CD8-positive, alpha-beta memory T cell (primary cell): Measurements from ENCODE around the gene ATAD3A. TPM values are rescaled to one million over a fixed set of nuclear protein-coding genes. Genes with fewer than 3 reads are reported as not detected.

ENCODE experiments used
- CTCF ChIA-PET: fragments of 350-600 bp; sonication (Branson Sonifier 250); formaldehyde crosslinking; loops from one replicate; lab custom pipeline; 2021; ENCODE audit warnings: antibody characterized with exemption; lab: Charles Lee
- POLR2A ChIA-PET: fragments of 350-600 bp; sonication (Branson Sonifier 250); formaldehyde crosslinking; loops from one replicate; lab custom pipeline; 2021; ENCODE audit warnings: antibody characterized with exemption; lab: Charles Lee
- DNase-seq, 5 donors: peaks; one replicate each; pipeline versions ENCODE4 v3.0.0 to v3.0.0-alpha.2; 2020 to 2022; ENCODE audit warnings: mixed read lengths in 1 of 5
- H3K27ac ChIP-seq: one replicate; pipeline ENCODE4 v1.7.0; 2013; ENCODE audit warnings: low read depth, mild to moderate bottlenecking, low read length, moderate library complexity
- H3K27me3 ChIP-seq: 2 replicates; pipeline ENCODE4 v1.7.0; 2013; ENCODE audit warnings: low read length, mild to moderate bottlenecking; ENCODE audit not compliant: insufficient read depth, poor library complexity, severe bottlenecking
- H3K36me3 ChIP-seq: 2 replicates; pipeline ENCODE4 v1.7.0; 2013; ENCODE audit warnings: mild to moderate bottlenecking, low read length, moderate library complexity; ENCODE audit not compliant: insufficient read depth
- H3K4me1 ChIP-seq: 2 replicates; pipeline ENCODE4 v1.7.0; 2013; ENCODE audit warnings: mild to moderate bottlenecking, low read length, moderate library complexity; ENCODE audit not compliant: insufficient read depth
- H3K4me3 ChIP-seq: 2 replicates; pipeline ENCODE4 v1.7.0; 2013; ENCODE audit warnings: mild to moderate bottlenecking, low read length
- H3K9me3 ChIP-seq: 2 replicates; pipeline ENCODE4 v1.7.0; 2013; ENCODE audit warnings: mild to moderate bottlenecking, low read length
- H3K27ac Mint-ChIP-seq, 8 donors: one replicate each; pipeline ENCODE4 v1.8.0; 2020 to 2021; ENCODE audit warnings: mixed read lengths in 8 of 8, mild to moderate bottlenecking in 6 of 8, inconsistent platforms in 3 of 8, moderate library complexity in 3 of 8
- H3K27me3 Mint-ChIP-seq, 2 donors: one replicate each; pipeline ENCODE4 v1.8.0; 2020 to 2021; ENCODE audit warnings: mixed read lengths in 2 of 2, mild to moderate bottlenecking in 1 of 2, moderate library complexity in 1 of 2
- H3K36me3 Mint-ChIP-seq, 3 donors: one replicate each; pipeline ENCODE4 v1.8.0; 2020 to 2021; ENCODE audit warnings: mixed read lengths in 3 of 3, inconsistent platforms in 1 of 3, mild to moderate bottlenecking in 1 of 3
- H3K4me1 Mint-ChIP-seq, 3 donors: one replicate each; pipeline ENCODE4 v1.8.0; 2020 to 2021; ENCODE audit warnings: mixed read lengths in 3 of 3, inconsistent platforms in 1 of 3, mild to moderate bottlenecking in 1 of 3
- H3K4me3 Mint-ChIP-seq, 7 donors: one replicate each; pipeline ENCODE4 v1.8.0; 2020 to 2021; ENCODE audit warnings: mixed read lengths in 7 of 7, mild to moderate bottlenecking in 6 of 7, moderate library complexity in 4 of 7, inconsistent platforms in 2 of 7
- H3K9me3 Mint-ChIP-seq, 5 donors: one replicate each; pipeline ENCODE4 v1.8.0; 2020 to 2022; ENCODE audit warnings: mixed read lengths in 5 of 5, mild to moderate bottlenecking in 3 of 5, moderate library complexity in 2 of 5, inconsistent platforms in 1 of 5
- polyA plus RNA-seq: library from polyadenylated mRNA; unstranded; fragments of 300-500 nt; fragmentation: Illumina TruSeq; gene quantifications from one replicate; pipeline ENCODE4 v1.2.3, GENCODE V29; 2021
- total RNA-seq, 2 experiments: library from RNA; stranded (reverse); gene quantifications; one replicate each; pipeline ENCODE4 v1.2.3, GENCODE V29; 2021

The ATAD3A gene
- total and polyA plus RNA-seq, 3 experiments from 2014 or later: 16.0 to 98.7 (median 97.4) TPM

DNA sequence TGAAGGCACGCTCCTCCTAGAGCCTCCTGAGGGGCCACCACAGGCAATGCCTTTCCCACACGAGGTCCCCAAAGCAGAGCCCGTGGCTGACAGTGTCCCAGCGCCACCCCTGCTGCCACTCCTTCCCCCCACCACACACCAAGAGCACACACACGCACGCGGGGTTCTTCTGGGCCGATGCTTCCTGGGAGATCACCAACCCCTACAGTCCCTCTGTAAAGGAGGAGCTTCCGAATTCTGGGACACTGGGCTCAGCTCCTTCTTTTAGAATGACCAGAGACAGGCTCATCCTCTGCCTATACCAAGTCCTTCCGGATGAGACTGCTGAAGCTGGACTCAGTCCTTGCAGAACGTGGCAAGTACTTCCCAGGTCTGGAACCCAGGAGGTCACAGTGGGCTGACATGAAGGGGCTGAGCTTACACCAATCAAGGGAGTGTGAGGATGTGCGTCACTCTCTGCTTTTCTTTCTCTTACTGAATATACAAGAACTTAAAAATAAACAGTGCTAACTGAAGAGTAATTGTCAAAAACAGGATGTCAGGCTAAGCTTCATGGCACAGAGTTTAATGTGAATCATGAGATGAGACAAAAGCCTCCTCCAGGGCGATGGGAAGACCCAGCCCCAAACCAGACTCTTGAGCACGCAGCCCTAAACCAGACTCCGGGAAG, 50.0 kb downstream of the ATAD3A start:
- Mint-ChIP-seq H3K4me1 (peaks cover 17 to 22% (median 18%) of the 10 kb centered on the region in 3 donors), H3K36me3 (peaks cover 6 to 57% (median 18%) of the 10 kb centered on the region in 3 donors), H3K27me3 (no peaks in the 10 kb centered on the region), H3K9me3 (no peaks in the 10 kb centered on the region), H3K27ac (peak overlapping the region in 2 of 8 donors; percentile 50 to 73), H3K4me3 (peak overlapping the region in 2 of 7 donors; percentile 11 to 65)
- no peak overlapping the region for H3K4me3 ChIP-seq
- H3K4me1 ChIP-seq: peaks cover 3% of the 10 kb centered on the region
- no peaks in the 10 kb centered on the region for H3K27me3 ChIP-seq
- H3K9me3 ChIP-seq: no peaks in the 10 kb centered on the region
- DNase-seq: no peak
- H3K27ac ChIP-seq: no peak overlapping the region
- ChIA-PET POLR2A (no interaction called here), CTCF (no interaction called here)
- H3K36me3 ChIP-seq: peaks cover 36% of the 10 kb centered on the region

DNA sequence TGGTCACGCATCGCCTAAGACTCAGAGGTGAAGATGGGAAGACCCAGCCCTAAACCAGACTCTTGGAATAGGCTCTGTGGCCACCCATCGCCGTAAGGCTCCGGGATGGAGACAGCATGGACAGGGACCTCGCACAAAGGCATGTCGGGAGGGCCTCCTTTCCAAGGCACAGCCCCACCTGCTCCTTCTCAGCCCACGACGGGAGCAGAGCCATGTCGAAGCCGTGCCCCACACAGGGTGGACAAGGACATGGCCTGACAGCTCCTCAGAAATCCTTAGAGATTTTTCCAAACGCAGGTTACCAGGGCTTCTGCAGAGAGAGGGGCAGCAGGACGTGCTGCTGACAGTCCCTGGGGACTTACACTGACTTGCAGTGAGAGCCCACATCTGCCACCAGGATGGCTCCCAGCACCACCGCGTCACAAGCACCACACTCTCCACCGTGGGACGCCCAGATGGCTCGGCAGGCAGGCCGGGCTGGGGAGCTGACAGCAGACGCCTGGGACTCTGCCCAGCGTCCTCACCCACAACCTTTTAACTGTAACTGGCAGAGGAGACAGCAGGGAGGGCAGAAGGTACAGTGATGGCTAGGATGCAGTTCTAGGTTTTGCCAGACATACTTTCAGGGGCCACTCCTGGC, 50.7 kb downstream of the ATAD3A start:
- peaks cover 23 to 29% (median 25%) of the 10 kb centered on the region in 3 donors for H3K4me1 Mint-ChIP-seq
- Histone ChIP-seq H3K9me3 (no peaks in the 10 kb centered on the region), H3K4me3 (no peak overlapping the region), H3K27ac (no peak overlapping the region), H3K4me1 (peaks cover 10% of the 10 kb centered on the region), H3K27me3 (no peaks in the 10 kb centered on the region), H3K36me3 (peaks cover 36% of the 10 kb centered on the region)
- POLR2A ChIA-PET: no interaction called here
- H3K27me3 Mint-ChIP-seq: no peaks in the 10 kb centered on the region
- peak overlapping the region in 1 of 8 donors; percentile 63 for H3K27ac Mint-ChIP-seq
- H3K4me3 Mint-ChIP-seq: no peak overlapping the region
- DNase-seq: no peak
- peaks cover 6 to 63% (median 18%) of the 10 kb centered on the region in 3 donors for H3K36me3 Mint-ChIP-seq
- no peaks in the 10 kb centered on the region for H3K9me3 Mint-ChIP-seq
- CTCF ChIA-PET: no interaction called here

- CTCF ChIA-PET: no interaction called here
- no peaks in the 10 kb centered on the region for H3K9me3 Mint-ChIP-seq
- no peak overlapping the region for H3K4me3 ChIP-seq
- H3K4me1 Mint-ChIP-seq: peaks cover 22 to 37% (median 29%) of the 10 kb centered on the region in 3 donors
- H3K4me3 Mint-ChIP-seq: no peak overlapping the region
- H3K27ac ChIP-seq: no peak overlapping the region
- H3K4me1 ChIP-seq: peaks cover 15% of the 10 kb centered on the region
- DNase-seq: no peak
- H3K9me3 ChIP-seq: no peaks in the 10 kb centered on the region
- POLR2A ChIA-PET: no interaction called here
- H3K27ac Mint-ChIP-seq: peak overlapping the region in 2 of 8 donors; percentile 9 to 64
- no peaks in the 10 kb centered on the region for H3K27me3 Mint-ChIP-seq
- peaks cover 36% of the 10 kb centered on the region for H3K36me3 ChIP-seq
- H3K27me3 ChIP-seq: no peaks in the 10 kb centered on the region
- H3K36me3 Mint-ChIP-seq: peaks cover 6 to 64% (median 18%) of the 10 kb centered on the region in 3 donors
Measured at GRCh38 chr1:1563688-1564087, 51.7 kb downstream of the ATAD3A start.

GRCh38 chr1:1564268-1564667, 52.3 kb downstream of the ATAD3A start:
- no peak overlapping the region for H3K4me3 Mint-ChIP-seq
- ChIA-PET POLR2A (no interaction called here), CTCF (no interaction called here)
- H3K27me3 ChIP-seq: no peaks in the 10 kb centered on the region
- H3K4me3 ChIP-seq: no peak overlapping the region
- H3K36me3 ChIP-seq: peaks cover 38% of the 10 kb centered on the region
- H3K4me1 Mint-ChIP-seq: peaks cover 24 to 40% (median 32%) of the 10 kb centered on the region in 3 donors
- H3K27ac Mint-ChIP-seq: peak overlapping the region in 1 of 8 donors; percentile 64
- H3K4me1 ChIP-seq: peaks cover 18% of the 10 kb centered on the region
- no peak for DNase-seq
- H3K36me3 Mint-ChIP-seq: peaks cover 6 to 66% (median 18%) of the 10 kb centered on the region in 3 donors
- no peaks in the 10 kb centered on the region for H3K9me3 Mint-ChIP-seq
- no peaks in the 10 kb centered on the region for H3K27me3 Mint-ChIP-seq
- H3K27ac ChIP-seq: no peak overlapping the region
- H3K9me3 ChIP-seq: no peaks in the 10 kb centered on the region

DNA sequence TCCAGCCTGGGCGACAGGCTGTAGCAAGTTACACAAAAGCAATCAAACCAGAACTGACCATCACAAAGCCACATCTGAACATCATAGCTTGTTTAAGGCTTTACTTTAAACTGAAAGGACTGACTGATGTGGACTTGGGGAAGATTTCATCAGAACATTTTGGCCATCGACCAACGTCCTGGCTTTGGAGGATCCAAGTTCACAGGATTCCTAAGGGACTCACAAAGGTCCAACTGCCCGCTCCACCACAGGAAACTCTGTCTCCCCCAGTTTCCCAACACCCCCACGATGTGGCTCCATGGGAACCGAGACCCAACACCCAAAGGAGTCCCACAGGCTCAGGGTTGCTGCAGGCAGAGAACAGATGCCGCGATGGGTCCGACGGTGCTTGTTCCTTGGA, 53.4 kb downstream of the ATAD3A start:
- no peaks in the 10 kb centered on the region for H3K9me3 ChIP-seq
- Mint-ChIP-seq H3K27me3 (no peaks in the 10 kb centered on the region), H3K36me3 (peaks cover 6 to 75% (median 20%) of the 10 kb centered on the region in 3 donors), H3K4me3 (no peak overlapping the region), H3K4me1 (peaks cover 33 to 51% (median 43%) of the 10 kb centered on the region in 3 donors), H3K27ac (peak overlapping the region in 1 of 8 donors; percentile 33), H3K9me3 (no peaks in the 10 kb centered on the region)
- no peaks in the 10 kb centered on the region for H3K27me3 ChIP-seq
- H3K4me1 ChIP-seq: peaks cover 29% of the 10 kb centered on the region
- no peak overlapping the region for H3K27ac ChIP-seq
- ChIA-PET POLR2A (no interaction called here), CTCF (no interaction called here)
- peaks cover 45% of the 10 kb centered on the region for H3K36me3 ChIP-seq
- no peak for DNase-seq
- H3K4me3 ChIP-seq: no peak overlapping the region

- ChIA-PET POLR2A (no interaction called here), CTCF (interaction anchor here (1.2 kb wide), 1 partner anchor 12 kb away, joined by 3 read pairs; no protein-coding TSS in a partner anchor)
- Histone ChIP-seq H3K27ac (no peak overlapping the region), H3K9me3 (no peaks in the 10 kb centered on the region), H3K4me3 (no peak overlapping the region), H3K27me3 (no peaks in the 10 kb centered on the region), H3K36me3 (peaks cover 39% of the 10 kb centered on the region), H3K4me1 (peaks cover 33% of the 10 kb centered on the region)
- peaks cover 6 to 67% (median 21%) of the 10 kb centered on the region in 3 donors for H3K36me3 Mint-ChIP-seq
- H3K27me3 Mint-ChIP-seq: no peaks in the 10 kb centered on the region
- H3K4me3 Mint-ChIP-seq: peak overlapping the region in 6 of 7 donors; percentile 22 to 75 (median 46)
- H3K4me1 Mint-ChIP-seq: peaks cover 42 to 62% (median 51%) of the 10 kb centered on the region in 3 donors
- DNase-seq: no peak
- H3K9me3 Mint-ChIP-seq: no peaks in the 10 kb centered on the region
- peak overlapping the region; percentile 35 to 77 (median 64) for H3K27ac Mint-ChIP-seq
Measured at GRCh38 chr1:1567152-1567875, 55.4 kb downstream of the ATAD3A start.

- Mint-ChIP-seq H3K9me3 (no peaks in the 10 kb centered on the region), H3K27ac (peak overlapping the region in 5 of 8 donors; percentile 6 to 77 (median 72)), H3K36me3 (peaks cover 6 to 61% (median 21%) of the 10 kb centered on the region in 3 donors), H3K4me1 (peaks cover 42 to 68% (median 51%) of the 10 kb centered on the region in 3 donors), H3K27me3 (no peaks in the 10 kb centered on the region), H3K4me3 (peak overlapping the region in 1 of 7 donors; percentile 63)
- Histone ChIP-seq H3K9me3 (no peaks in the 10 kb centered on the region), H3K4me3 (no peak overlapping the region), H3K27ac (no peak overlapping the region), H3K27me3 (no peaks in the 10 kb centered on the region), H3K4me1 (peaks cover 37% of the 10 kb centered on the region), H3K36me3 (peaks cover 33% of the 10 kb centered on the region)
- no peak for DNase-seq
- ChIA-PET CTCF (interaction anchor here (1.2 kb wide), 1 partner anchor 11 kb away, joined by 3 read pairs; no protein-coding TSS in a partner anchor), POLR2A (no interaction called here)
Measured at GRCh38 chr1:1567891-1568291, 55.9 kb downstream of the ATAD3A start.
